Right lobe of liver (tissue), 4 donors: Measurements from ENCODE around the gene IL9.

Source experiments
- CTCF ChIP-seq, 4 donors: fragments of 200-600 bp in 3 of 4; fragments of 450-650 bp in 1 of 4; IDR thresholded peaks; one replicate each; pipeline versions ENCODE4 v1.5.1 to v1.8.0; 2016 to 2022; ENCODE audit warnings: antibody characterized with exemption in 4 of 4, mild to moderate bottlenecking in 2 of 4
- POLR2A ChIP-seq: fragments of 450-650 bp; IDR thresholded peaks from one replicate; pipeline ENCODE4 v1.6.1; 2017; ENCODE audit warnings: antibody characterized with exemption, mild to moderate bottlenecking
- donor health status: DM: no; HTN: no; CAD: no.
- donor health status: DM: no; HTN: no; CAD: no.
- donor health status: DM: no; HTN: yes; CAD: no.

- TF ChIP-seq CTCF (IDR thresholded peaks at IDR 0.05), result no peak
- TF ChIP-seq POLR2A, result no peak
Observed at GRCh38 chr5:135875567-135875966, 20.1 kb downstream of the IL9 start.
